Right lobe of liver (tissue), 4 donors: ENCODE results near the gene NOS1AP.

Experiments
- POLR2A ChIP-seq: fragments of 450-650 bp; IDR thresholded peaks from one replicate; pipeline ENCODE4 v1.6.1; 2017; ENCODE audit warnings: antibody characterized with exemption, mild to moderate bottlenecking
- TF ChIP-seq, protein P1 (sequence below), 4 donors: fragments of 200-600 bp in 3 of 4; fragments of 450-650 bp in 1 of 4; IDR thresholded peaks; one replicate each; pipeline versions ENCODE4 v1.5.1 to v1.8.0; 2016 to 2022; ENCODE audit warnings: antibody characterized with exemption in 4 of 4, mild to moderate bottlenecking in 2 of 4
- donor health status: DM: no; HTN: no; CAD: no.
- donor health status: DM: no; HTN: no; CAD: no.
- donor health status: DM: no; HTN: yes; CAD: no.

DNA sequence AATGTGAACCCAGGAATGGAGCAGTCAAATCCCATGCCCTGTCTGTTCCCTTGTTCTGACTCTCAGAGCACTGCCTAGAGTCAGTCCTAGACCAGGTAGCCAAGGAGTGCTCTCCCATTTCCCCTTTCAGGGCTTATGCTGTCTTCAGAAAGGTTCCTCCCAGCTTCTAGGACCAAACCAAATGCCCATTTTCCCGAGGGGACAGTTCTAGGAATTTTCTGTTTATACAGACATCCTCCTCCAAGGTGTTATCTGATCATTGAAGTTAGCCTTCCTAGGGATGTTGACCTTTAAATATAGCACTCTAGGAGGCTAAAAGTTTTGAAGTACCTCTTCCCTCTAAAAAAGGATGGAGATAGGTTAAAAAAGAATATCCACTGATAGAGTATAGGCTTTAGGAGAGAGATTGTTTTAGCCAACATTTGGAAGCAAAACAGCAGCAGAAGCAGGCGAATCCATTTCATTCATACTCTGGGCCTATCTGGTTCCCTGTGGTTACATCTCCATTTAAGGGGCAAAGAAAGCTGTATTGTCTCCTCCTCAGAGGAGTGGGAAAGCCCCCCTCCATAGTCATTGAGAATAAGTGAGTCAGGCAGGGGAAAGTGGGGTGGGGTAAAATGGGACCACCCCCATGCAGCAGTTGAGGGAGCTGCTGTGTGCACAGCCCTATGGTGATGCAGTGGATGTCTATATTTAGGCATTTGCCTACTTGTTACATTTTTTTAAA lies 180.7 kb downstream of the NOS1AP start:
- TF ChIP-seq, protein P1, sequence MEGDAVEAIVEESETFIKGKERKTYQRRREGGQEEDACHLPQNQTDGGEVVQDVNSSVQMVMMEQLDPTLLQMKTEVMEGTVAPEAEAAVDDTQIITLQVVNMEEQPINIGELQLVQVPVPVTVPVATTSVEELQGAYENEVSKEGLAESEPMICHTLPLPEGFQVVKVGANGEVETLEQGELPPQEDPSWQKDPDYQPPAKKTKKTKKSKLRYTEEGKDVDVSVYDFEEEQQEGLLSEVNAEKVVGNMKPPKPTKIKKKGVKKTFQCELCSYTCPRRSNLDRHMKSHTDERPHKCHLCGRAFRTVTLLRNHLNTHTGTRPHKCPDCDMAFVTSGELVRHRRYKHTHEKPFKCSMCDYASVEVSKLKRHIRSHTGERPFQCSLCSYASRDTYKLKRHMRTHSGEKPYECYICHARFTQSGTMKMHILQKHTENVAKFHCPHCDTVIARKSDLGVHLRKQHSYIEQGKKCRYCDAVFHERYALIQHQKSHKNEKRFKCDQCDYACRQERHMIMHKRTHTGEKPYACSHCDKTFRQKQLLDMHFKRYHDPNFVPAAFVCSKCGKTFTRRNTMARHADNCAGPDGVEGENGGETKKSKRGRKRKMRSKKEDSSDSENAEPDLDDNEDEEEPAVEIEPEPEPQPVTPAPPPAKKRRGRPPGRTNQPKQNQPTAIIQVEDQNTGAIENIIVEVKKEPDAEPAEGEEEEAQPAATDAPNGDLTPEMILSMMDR (IDR thresholded peaks at IDR 0.05): no peak
- no peak for TF ChIP-seq POLR2A
